Activated naive CD4-positive, alpha-beta T cell treated with anti-CD3 and anti-CD28 coated beads for 36 hours (primary cell): ENCODE data around the gene CGRRF1. TPM values are rescaled to one million over a fixed set of nuclear protein-coding genes. Genes with fewer than 3 reads are reported as not detected.

Experiments used
- CTCF ChIA-PET: fragments of 350-600 bp; sonication (Branson Sonifier 250); formaldehyde crosslinking; loops from one replicate; lab custom pipeline; 2021; ENCODE audit warnings: antibody characterized with exemption; lab: Charles Lee
- DNase-seq: peaks from one replicate; pipeline ENCODE4 v3.0.0-alpha.2; 2020
- H3K27ac Mint-ChIP-seq: one replicate; pipeline ENCODE4 v1.8.0; 2021; ENCODE audit warnings: mild to moderate bottlenecking, mixed read lengths
- H3K27me3 Mint-ChIP-seq: one replicate; pipeline ENCODE4 v1.8.0; 2021; ENCODE audit warnings: low read depth, mixed read lengths
- H3K36me3 Mint-ChIP-seq: one replicate; pipeline ENCODE4 v1.8.0; 2021; ENCODE audit warnings: low read depth, mixed read lengths
- H3K4me1 Mint-ChIP-seq: one replicate; pipeline ENCODE4 v1.8.0; 2021; ENCODE audit warnings: low read depth, mixed read lengths
- H3K4me3 Mint-ChIP-seq: one replicate; pipeline ENCODE4 v1.8.0; 2021; ENCODE audit warnings: mild to moderate bottlenecking, moderate library complexity, mixed read lengths
- H3K9me3 Mint-ChIP-seq: one replicate; pipeline ENCODE4 v1.8.0; 2021; ENCODE audit warnings: mixed read lengths
- intact Hi-C: fragments of 100-400 bp; cut with micrococcal nuclease; formaldehyde crosslinking; loops from one replicate; pipeline ENCODE4 v1.15.1; 2023
- total RNA-seq, 2 experiments: library from RNA; stranded (reverse); gene quantifications; one replicate each; pipeline ENCODE4 v1.2.3, GENCODE V29; 2021

CGRRF1 gene
- total RNA-seq, 2 experiments from 2014 or later: 9.2 to 9.7 TPM

- intact Hi-C loops: no loop called here
- no peak overlapping the region for H3K4me3 Mint-ChIP-seq
- no peaks in the 10 kb centered on the region for H3K27me3 Mint-ChIP-seq
- H3K4me1 Mint-ChIP-seq: peaks cover 43% of the 10 kb centered on the region
- no peak for DNase-seq
- no peaks in the 10 kb centered on the region for H3K9me3 Mint-ChIP-seq
- H3K36me3 Mint-ChIP-seq: peaks cover 29% of the 10 kb centered on the region
- CTCF ChIA-PET: no interaction called here
- H3K27ac Mint-ChIP-seq: no peak overlapping the region
Observed at GRCh38 chr14:54480830-54481562, 28.7 kb upstream of the CGRRF1 start.

- CTCF ChIA-PET: no interaction called here
- H3K4me1 Mint-ChIP-seq: peaks cover 44% of the 10 kb centered on the region
- H3K27me3 Mint-ChIP-seq: no peaks in the 10 kb centered on the region
- no peak overlapping the region for H3K4me3 Mint-ChIP-seq
- no peak overlapping the region for H3K27ac Mint-ChIP-seq
- H3K36me3 Mint-ChIP-seq: peaks cover 24% of the 10 kb centered on the region
- no peak for DNase-seq
- intact Hi-C loops: no loop called here
- no peaks in the 10 kb centered on the region for H3K9me3 Mint-ChIP-seq
Observed at GRCh38 chr14:54481695-54482094, 28.0 kb upstream of the CGRRF1 start.

GRCh38 chr14:54483073-54483745 lies 26.5 kb upstream of the CGRRF1 start:
- Mint-ChIP-seq H3K9me3 (no peaks in the 10 kb centered on the region), H3K4me3 (no peak overlapping the region), H3K27ac (no peak overlapping the region), H3K36me3 (peaks cover 18% of the 10 kb centered on the region), H3K27me3 (no peaks in the 10 kb centered on the region), H3K4me1 (peaks cover 53% of the 10 kb centered on the region)
- intact Hi-C loops: no loop called here
- CTCF ChIA-PET: interaction anchor here (0.9 to 1.1 kb wide), 2 partner anchors 26 to 38 kb away, joined by 3 read pairs; no protein-coding TSS in a partner anchor
- DNase-seq: no peak

GRCh38 chr14:54483846-54484245 lies 25.9 kb upstream of the CGRRF1 start:
- Mint-ChIP-seq H3K4me3 (no peak overlapping the region), H3K36me3 (peaks cover 16% of the 10 kb centered on the region), H3K27ac (no peak overlapping the region), H3K27me3 (no peaks in the 10 kb centered on the region), H3K9me3 (no peaks in the 10 kb centered on the region), H3K4me1 (peaks cover 53% of the 10 kb centered on the region)
- intact Hi-C loops: no loop called here
- no peak for DNase-seq
- CTCF ChIA-PET: interaction anchor here (0.9 to 1.1 kb wide), 2 partner anchors 27 to 38 kb away, joined by 3 read pairs; no protein-coding TSS in a partner anchor

GRCh38 chr14:54486685-54487084 lies 23.0 kb upstream of the CGRRF1 start:
- peak overlapping the region; percentile 85 for H3K4me3 Mint-ChIP-seq
- CTCF ChIA-PET: interaction anchor here (2.3 kb wide), 1 partner anchor 13 kb away, joined by 7 read pairs; no protein-coding TSS in a partner anchor
- H3K9me3 Mint-ChIP-seq: no peaks in the 10 kb centered on the region
- H3K27ac Mint-ChIP-seq: no peak overlapping the region
- peaks cover 66% of the 10 kb centered on the region for H3K4me1 Mint-ChIP-seq
- intact Hi-C loops: loop anchor here (5.0 kb wide), 1 partner anchor 541 kb away; the partner anchor contains the start of genes SOCS4 and WDHD1
- DNase-seq: no peak
- H3K27me3 Mint-ChIP-seq: no peaks in the 10 kb centered on the region
- peaks cover 13% of the 10 kb centered on the region for H3K36me3 Mint-ChIP-seq

- Mint-ChIP-seq H3K27me3 (no peaks in the 10 kb centered on the region), H3K4me1 (peaks cover 64% of the 10 kb centered on the region)
Observed at GRCh38 chr14:54487771-54488170, 21.9 kb upstream of the CGRRF1 start.

GRCh38 chr14:54488318-54488645 lies 21.4 kb upstream of the CGRRF1 start:
- DNase-seq: no peak
- peak overlapping the region; percentile 85 for H3K4me3 Mint-ChIP-seq
- H3K27me3 Mint-ChIP-seq: no peaks in the 10 kb centered on the region
- intact Hi-C loops: loop anchor here (2.0 to 5.0 kb wide), 2 partner anchors 285 to 539 kb away; partner anchors contain the start of genes SOCS4 and WDHD1
- CTCF ChIA-PET: interaction anchor here (0.6 to 2.4 kb wide), 7 partner anchors 11 to 285 kb away, joined by 3 to 13 read pairs (median 4); partner anchors contain the start of gene CGRRF1
- H3K9me3 Mint-ChIP-seq: no peaks in the 10 kb centered on the region
- peaks cover 5% of the 10 kb centered on the region for H3K36me3 Mint-ChIP-seq
- H3K27ac Mint-ChIP-seq: peak overlapping the region; percentile 86
- H3K4me1 Mint-ChIP-seq: peaks cover 59% of the 10 kb centered on the region

More at GRCh38 chr14:54487771-54488170, 21.9 kb upstream of the CGRRF1 start:
- Mint-ChIP-seq H3K36me3 (peaks cover 10% of the 10 kb centered on the region), H3K27ac (peak overlapping the region; percentile 86), H3K9me3 (no peaks in the 10 kb centered on the region), H3K4me3 (peak overlapping the region; percentile 85)
- intact Hi-C loops: loop anchor here (2.0 to 5.0 kb wide), 2 partner anchors 285 to 540 kb away; partner anchors contain the start of genes SOCS4 and WDHD1
- CTCF ChIA-PET: interaction anchor here (0.6 to 2.4 kb wide), 5 partner anchors 11 to 286 kb away, joined by 3 to 13 read pairs (median 7); partner anchors contain the start of gene CGRRF1
- no peak for DNase-seq

- Mint-ChIP-seq H3K9me3 (no peaks in the 10 kb centered on the region), H3K4me1 (peaks cover 54% of the 10 kb centered on the region), H3K27me3 (no peaks in the 10 kb centered on the region), H3K36me3 (peaks cover 1% of the 10 kb centered on the region), H3K27ac (peak within 1 kb of the TSS; percentile 88), H3K4me3 (peak within 1 kb of the TSS; percentile 85)
- peak; percentile 91 for DNase-seq
- intact Hi-C loops: loop anchor here (1.0 to 5.0 kb wide), 6 partner anchors 21 to 539 kb away; partner anchors contain the start of genes CGRRF1, CNIH1, SOCS4 and WDHD1
- CTCF ChIA-PET: interaction anchor here (0.5 to 2.4 kb wide), 12 partner anchors 15 to 381 kb away, joined by 3 to 13 read pairs (median 4); partner anchors contain the start of genes CGRRF1 and SAMD4A
Observed at GRCh38 chr14:54488646-54489317, 20.9 kb upstream of the CGRRF1 start, which contains the start of gene GMFB. Gene GMFB, minus strand, starts transcription at chr14:54488980. Its CDS starts 53 bp downstream, at chr14:54488927.

GRCh38 chr14:54489318-54489683 lies 20.4 kb upstream of the CGRRF1 start:
- H3K9me3 Mint-ChIP-seq: no peaks in the 10 kb centered on the region
- peak overlapping the region; percentile 88 for H3K27ac Mint-ChIP-seq
- intact Hi-C loops: loop anchor here (1.0 to 5.0 kb wide), 6 partner anchors 20 to 538 kb away; partner anchors contain the start of genes CGRRF1, CNIH1, SOCS4 and WDHD1
- H3K4me1 Mint-ChIP-seq: peaks cover 50% of the 10 kb centered on the region
- H3K4me3 Mint-ChIP-seq: peak overlapping the region; percentile 85
- DNase-seq: no peak
- no peaks in the 10 kb centered on the region for H3K27me3 Mint-ChIP-seq
- no peaks in the 10 kb centered on the region for H3K36me3 Mint-ChIP-seq
- CTCF ChIA-PET: interaction anchor here (0.5 to 2.4 kb wide), 10 partner anchors 15 to 286 kb away, joined by 3 to 13 read pairs (median 4); partner anchors contain the start of genes CGRRF1 and SAMD4A

- Mint-ChIP-seq H3K27me3 (no peaks in the 10 kb centered on the region), H3K4me1 (peaks cover 44% of the 10 kb centered on the region), H3K4me3 (peak overlapping the region; percentile 85), H3K27ac (peak overlapping the region; percentile 88), H3K36me3 (no peaks in the 10 kb centered on the region), H3K9me3 (no peaks in the 10 kb centered on the region)
- intact Hi-C loops: loop anchor here (1.0 to 5.0 kb wide), 6 partner anchors 19 to 537 kb away; partner anchors contain the start of genes CGRRF1, CNIH1, SOCS4 and WDHD1
- CTCF ChIA-PET: interaction anchor here (0.5 to 2.4 kb wide), 7 partner anchors 15 to 286 kb away, joined by 3 to 13 read pairs (median 4); partner anchors contain the start of genes CGRRF1 and SAMD4A
- no peak for DNase-seq
Observed at GRCh38 chr14:54489731-54490444, 19.8 kb upstream of the CGRRF1 start.
